ENCODE measurements around the gene NIM1K. TPM values are rescaled to one million over a fixed set of nuclear protein-coding genes. Genes with fewer than 3 reads are reported as not detected.

The NIM1K gene
- polyA plus RNA-seq, 3 donors from 2014 or later, result 0.25 TPM; not detected in 2

Other genes starting within 250 kb of the NIM1K start
- 10 to 100 TPM; 35.3 to 53.0 (median 44.3) TPM for gene ANXA2R, start 151.9 kb upstream of the NIM1K start, polyA plus RNA-seq
- 10 to 100 TPM; 30.3 to 49.6 (median 33.8) TPM for gene ZNF131, start 71.3 kb upstream of the NIM1K start, polyA plus RNA-seq
- gene HMGCS1, start 121.2 kb downstream of the NIM1K start, polyA plus RNA-seq, result 10 to 100 TPM; 10.9 to 16.4 (median 11.9) TPM
- 10 to 100 TPM in 1 of 3 donors, 1 to 10 TPM in 2; 5.0 to 12.1 (median 8.6) TPM for gene CCL28, start 220.2 kb downstream of the NIM1K start, polyA plus RNA-seq